ENCODE measurements around the gene FOXD3.

DNA sequence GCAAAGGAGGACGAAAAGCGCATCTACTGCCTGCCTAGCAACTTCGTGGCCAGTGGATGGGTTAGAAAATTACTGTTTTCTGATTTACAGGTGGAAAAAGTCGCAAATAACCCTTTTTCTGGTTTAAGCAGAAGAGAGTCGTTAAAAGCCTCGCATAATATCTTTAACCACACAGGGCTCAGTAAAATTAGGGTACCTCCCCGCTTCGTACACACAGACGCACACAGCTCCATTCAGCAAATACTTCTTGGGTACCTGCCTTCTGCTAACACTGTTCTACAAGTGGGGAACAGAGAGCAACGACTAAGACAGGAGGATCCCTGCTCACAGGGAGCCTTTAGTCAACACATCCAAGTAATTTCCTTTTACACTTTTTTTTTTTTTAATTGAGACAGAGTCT lies 45.8 kb downstream of the FOXD3 start:
- TF ChIP-seq, protein P1, sequence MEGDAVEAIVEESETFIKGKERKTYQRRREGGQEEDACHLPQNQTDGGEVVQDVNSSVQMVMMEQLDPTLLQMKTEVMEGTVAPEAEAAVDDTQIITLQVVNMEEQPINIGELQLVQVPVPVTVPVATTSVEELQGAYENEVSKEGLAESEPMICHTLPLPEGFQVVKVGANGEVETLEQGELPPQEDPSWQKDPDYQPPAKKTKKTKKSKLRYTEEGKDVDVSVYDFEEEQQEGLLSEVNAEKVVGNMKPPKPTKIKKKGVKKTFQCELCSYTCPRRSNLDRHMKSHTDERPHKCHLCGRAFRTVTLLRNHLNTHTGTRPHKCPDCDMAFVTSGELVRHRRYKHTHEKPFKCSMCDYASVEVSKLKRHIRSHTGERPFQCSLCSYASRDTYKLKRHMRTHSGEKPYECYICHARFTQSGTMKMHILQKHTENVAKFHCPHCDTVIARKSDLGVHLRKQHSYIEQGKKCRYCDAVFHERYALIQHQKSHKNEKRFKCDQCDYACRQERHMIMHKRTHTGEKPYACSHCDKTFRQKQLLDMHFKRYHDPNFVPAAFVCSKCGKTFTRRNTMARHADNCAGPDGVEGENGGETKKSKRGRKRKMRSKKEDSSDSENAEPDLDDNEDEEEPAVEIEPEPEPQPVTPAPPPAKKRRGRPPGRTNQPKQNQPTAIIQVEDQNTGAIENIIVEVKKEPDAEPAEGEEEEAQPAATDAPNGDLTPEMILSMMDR (IDR thresholded peaks at IDR 0.05; ENCODE audit: poor library complexity) = no peak
- no peak for TF ChIP-seq EZH2phosphoT487 (IDR thresholded peaks at IDR 0.05; ENCODE audit: low read depth, severe bottlenecking, unreplicated experiment)
- no peak for TF ChIP-seq EZH2 (IDR thresholded peaks at IDR 0.05; ENCODE audit: borderline replicate concordance)

Measured in hepatocyte (in vitro differentiated cells).